ENCODE results near the gene TTC21B.

TTC21B gene

GRCh38 chr2:165886487-165887146, 67.0 kb downstream of the TTC21B start:
- Histone ChIP-seq H3K9ac (ENCODE audit: low read length) (no peak overlapping the region), H4K20me1 (ENCODE audit: insufficient read depth, low read length) (no peaks in the 10 kb centered on the region), H3K36me3 (replicated peaks; ENCODE audit: insufficient read depth, low read length) (no peaks in the 10 kb centered on the region; the same call in 1 of the 2 replicates)

GRCh38 chr2:165877565-165878550, 75.7 kb downstream of the TTC21B start:
- DNase-seq, result peak; percentile 71
- peaks cover 36% of the 10 kb centered on the region for H3K4me1 ChIP-seq (ENCODE audit: low read length)
- peak overlapping the region; percentile 17; the same call in 1 of the 2 replicates for H2AFZ ChIP-seq (ENCODE audit: low read length)
- no peak for TF ChIP-seq CTCF (IDR thresholded peaks at IDR 0.05; ENCODE audit: low read length)
- H3K27ac ChIP-seq (ENCODE audit: low read length), result peak overlapping the region; percentile 84
- peak overlapping the region; percentile 46 for H3K4me2 ChIP-seq (ENCODE audit: low read depth, low read length)
- H4K20me1 ChIP-seq (ENCODE audit: insufficient read depth, low read length), result no peaks in the 10 kb centered on the region
- no peaks in the 10 kb centered on the region for H3K79me2 ChIP-seq (ENCODE audit: low read length)
- no peaks in the 10 kb centered on the region for H3K9me3 ChIP-seq (replicated peaks; ENCODE audit: insufficient read depth, low read length)
- peak overlapping the region; percentile 32; the same call in 1 of the 2 replicates for H3K9ac ChIP-seq (ENCODE audit: low read length)
- peaks cover 23% of the 10 kb centered on the region for H3F3A ChIP-seq (ENCODE audit: insufficient read depth, low read length)
- no peaks in the 10 kb centered on the region for H3K27me3 ChIP-seq (replicated peaks; ENCODE audit: insufficient read depth, low read length)
- no peaks in the 10 kb centered on the region for H3K36me3 ChIP-seq (replicated peaks; ENCODE audit: insufficient read depth, low read length)
- H3K9me2 ChIP-seq (replicated peaks; ENCODE audit: insufficient read depth, low read length), result no peaks in the 10 kb centered on the region
- peak overlapping the region; percentile 31 for H3K4me3 ChIP-seq (ENCODE audit: low read length)

More at GRCh38 chr2:165886487-165887146, 67.0 kb downstream of the TTC21B start:
- Histone ChIP-seq H3K27me3 (replicated peaks; ENCODE audit: insufficient read depth, low read length) (no peaks in the 10 kb centered on the region), H3K9me3 (replicated peaks; ENCODE audit: insufficient read depth, low read length) (no peaks in the 10 kb centered on the region), H3K4me3 (ENCODE audit: low read length) (no peak overlapping the region), H3K4me2 (ENCODE audit: low read depth, low read length) (no peak overlapping the region), H3K27ac (ENCODE audit: low read length) (no peak overlapping the region), H3F3A (ENCODE audit: insufficient read depth, low read length) (no peaks in the 10 kb centered on the region), H3K79me2 (ENCODE audit: low read length) (no peaks in the 10 kb centered on the region), H3K9me2 (replicated peaks; ENCODE audit: insufficient read depth, low read length) (no peaks in the 10 kb centered on the region), H3K4me1 (ENCODE audit: low read length) (no peaks in the 10 kb centered on the region), H2AFZ (ENCODE audit: low read length) (no peak overlapping the region)
- TF ChIP-seq EZH2 (optimal IDR thresholded peaks at IDR 0.05; ENCODE audit: low read depth, low read length) (no peak), CTCF (IDR thresholded peaks at IDR 0.05; ENCODE audit: low read length) (no peak), EZH2phosphoT487 (IDR thresholded peaks at IDR 0.05; ENCODE audit: low read length) (no peak)
- DNase-seq, result no peak

DNA sequence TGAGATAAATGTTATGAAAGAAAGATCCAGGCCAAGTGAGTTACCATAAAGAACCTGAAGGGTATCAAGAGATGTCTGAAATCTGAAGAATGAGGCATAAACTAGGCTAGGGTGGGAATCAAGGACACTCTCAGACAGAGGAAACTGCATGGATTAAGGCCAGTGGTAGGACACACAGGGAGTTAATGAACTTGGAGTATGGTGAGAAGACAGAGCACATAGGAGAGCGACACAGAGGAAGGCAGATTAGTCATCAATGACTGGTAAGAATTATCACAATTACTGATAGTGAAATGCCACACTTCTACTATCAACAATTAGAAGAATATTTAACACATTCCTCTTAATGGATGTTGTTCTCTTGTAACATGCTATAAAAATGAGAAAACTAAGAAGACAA, 76.9 kb downstream of the TTC21B start:
- TF ChIP-seq EZH2phosphoT487 (IDR thresholded peaks at IDR 0.05; ENCODE audit: low read length), result no peak
- TF ChIP-seq CTCF (IDR thresholded peaks at IDR 0.05; ENCODE audit: low read length), result no peak
- no peak for TF ChIP-seq EZH2 (optimal IDR thresholded peaks at IDR 0.05; ENCODE audit: low read depth, low read length)

More for the DNA sequence above, 76.9 kb downstream of the TTC21B start:
- Histone ChIP-seq H3K9ac (ENCODE audit: low read length) (no peak overlapping the region), H3K9me2 (replicated peaks; ENCODE audit: insufficient read depth, low read length) (no peaks in the 10 kb centered on the region), H3K27ac (ENCODE audit: low read length) (no peak overlapping the region), H3K4me1 (ENCODE audit: low read length) (peaks cover 36% of the 10 kb centered on the region), H4K20me1 (ENCODE audit: insufficient read depth, low read length) (no peaks in the 10 kb centered on the region), H3K4me3 (ENCODE audit: low read length) (no peak overlapping the region), H3K79me2 (ENCODE audit: low read length) (no peaks in the 10 kb centered on the region), H3K9me3 (replicated peaks; ENCODE audit: insufficient read depth, low read length) (no peaks in the 10 kb centered on the region), H3K36me3 (replicated peaks; ENCODE audit: insufficient read depth, low read length) (no peaks in the 10 kb centered on the region), H3F3A (ENCODE audit: insufficient read depth, low read length) (peaks cover 23% of the 10 kb centered on the region), H2AFZ (ENCODE audit: low read length) (no peak overlapping the region), H3K4me2 (ENCODE audit: low read depth, low read length) (no peak overlapping the region), H3K27me3 (replicated peaks; ENCODE audit: insufficient read depth, low read length) (no peaks in the 10 kb centered on the region)
- no peak for DNase-seq
